ENCODE results near the gene KSR2.
"Not testable (repeated sequence)": the region's sequence is repeated elsewhere in the genome, so short reads cannot be mapped to it uniquely, and the experiment has no call there.

The KSR2 gene

DNA sequence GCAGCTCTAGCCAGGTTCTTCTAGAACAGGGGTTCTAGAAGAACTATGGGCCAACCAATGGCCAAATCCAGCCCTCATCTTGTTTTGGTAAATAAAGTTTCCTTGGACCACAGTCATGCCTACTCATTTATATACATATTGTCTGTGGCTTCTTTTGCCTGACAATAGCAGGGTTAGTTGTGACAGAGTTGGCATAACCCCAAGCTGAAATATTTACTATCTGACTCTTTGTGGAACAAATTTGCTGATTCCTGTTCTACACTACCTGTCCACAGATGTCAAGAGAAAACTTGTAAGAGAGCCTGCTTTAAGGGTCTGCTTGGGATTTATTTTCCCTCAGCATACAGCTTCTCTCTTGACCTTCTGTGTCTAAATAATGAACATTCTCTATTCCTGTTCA, 289.0 kb downstream of the KSR2 start:
- no peak for DNase-seq

DNA sequence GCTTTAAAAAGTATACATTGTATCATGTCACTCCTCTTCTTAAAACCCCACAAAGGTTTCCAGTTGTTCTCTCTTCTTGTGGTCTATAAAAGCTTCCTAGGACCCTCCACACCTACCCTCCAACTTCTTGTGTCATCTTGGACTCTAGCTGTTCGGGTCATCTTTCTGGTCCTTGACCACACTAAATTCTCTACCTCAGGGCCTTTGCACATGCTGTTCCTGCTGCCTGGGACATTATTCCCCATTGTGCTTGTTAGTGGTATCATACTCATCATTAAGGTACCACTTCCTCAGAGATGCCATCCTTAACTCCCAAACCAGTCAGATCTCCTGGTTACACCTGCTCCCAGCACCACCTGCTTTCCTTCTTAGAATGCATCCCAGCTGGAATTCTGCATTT, 294.0 kb downstream of the KSR2 start:
- DNase-seq = no peak

DNA sequence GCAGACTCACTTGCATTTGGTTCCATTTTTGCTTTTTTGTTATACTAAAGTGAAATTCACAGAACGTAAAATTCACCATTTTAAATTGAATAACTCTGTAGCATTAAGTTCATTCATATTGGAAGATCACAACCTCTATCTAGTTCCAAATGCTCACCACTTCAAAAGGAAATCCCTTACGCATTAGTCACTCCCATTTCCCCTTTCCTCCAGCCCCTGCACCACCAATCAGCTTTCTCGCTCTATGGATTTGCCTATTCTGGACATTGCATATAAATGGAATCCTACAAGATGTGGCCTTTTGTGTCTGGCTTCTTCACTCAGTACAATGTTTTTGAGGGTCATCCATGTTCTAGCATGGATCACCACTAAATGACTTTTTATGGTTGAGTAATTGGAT, 294.5 kb downstream of the KSR2 start:
- DNase-seq = no peak

DNA sequence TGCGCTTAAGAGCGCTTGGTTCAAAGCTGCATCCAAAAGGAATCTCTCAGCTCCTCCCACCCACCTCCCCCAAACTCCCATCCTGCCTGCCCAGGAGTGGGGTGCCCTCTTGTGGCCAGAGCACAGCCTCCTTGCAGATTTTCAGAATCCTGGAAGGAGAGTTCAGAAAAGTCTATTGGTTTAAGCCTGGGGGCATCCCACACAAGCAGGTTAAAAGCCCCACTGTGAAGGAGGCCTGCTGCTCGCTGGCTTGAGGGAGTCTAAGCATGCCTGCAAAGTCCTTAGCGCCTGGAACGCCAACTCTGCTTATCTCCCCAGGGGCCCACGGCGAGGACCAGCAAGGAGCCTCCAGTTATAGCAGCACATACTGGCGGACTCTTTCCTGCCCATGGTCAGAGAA, 297.1 kb downstream of the KSR2 start:
- no peak for DNase-seq

DNA sequence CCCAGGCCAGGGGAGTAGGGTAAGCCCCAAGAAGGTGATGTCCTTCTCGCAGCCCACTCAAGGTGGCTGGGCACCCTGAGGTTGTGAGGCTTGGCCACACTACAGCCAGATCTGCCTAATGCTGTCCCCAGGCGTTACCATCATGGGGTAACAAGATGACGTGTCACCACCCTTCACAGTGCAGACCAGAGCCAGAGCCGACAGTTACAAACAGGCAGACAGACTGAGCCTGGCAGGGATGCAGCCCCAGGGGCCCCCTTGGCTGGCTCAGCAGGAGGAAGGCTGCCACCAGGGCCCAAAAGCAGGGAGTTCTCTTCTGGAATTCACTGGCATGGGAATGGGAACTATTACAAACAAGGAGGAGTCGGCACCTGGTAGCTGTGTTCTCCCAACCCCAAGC, 304.6 kb downstream of the KSR2 start:
- no peak for DNase-seq

DNA sequence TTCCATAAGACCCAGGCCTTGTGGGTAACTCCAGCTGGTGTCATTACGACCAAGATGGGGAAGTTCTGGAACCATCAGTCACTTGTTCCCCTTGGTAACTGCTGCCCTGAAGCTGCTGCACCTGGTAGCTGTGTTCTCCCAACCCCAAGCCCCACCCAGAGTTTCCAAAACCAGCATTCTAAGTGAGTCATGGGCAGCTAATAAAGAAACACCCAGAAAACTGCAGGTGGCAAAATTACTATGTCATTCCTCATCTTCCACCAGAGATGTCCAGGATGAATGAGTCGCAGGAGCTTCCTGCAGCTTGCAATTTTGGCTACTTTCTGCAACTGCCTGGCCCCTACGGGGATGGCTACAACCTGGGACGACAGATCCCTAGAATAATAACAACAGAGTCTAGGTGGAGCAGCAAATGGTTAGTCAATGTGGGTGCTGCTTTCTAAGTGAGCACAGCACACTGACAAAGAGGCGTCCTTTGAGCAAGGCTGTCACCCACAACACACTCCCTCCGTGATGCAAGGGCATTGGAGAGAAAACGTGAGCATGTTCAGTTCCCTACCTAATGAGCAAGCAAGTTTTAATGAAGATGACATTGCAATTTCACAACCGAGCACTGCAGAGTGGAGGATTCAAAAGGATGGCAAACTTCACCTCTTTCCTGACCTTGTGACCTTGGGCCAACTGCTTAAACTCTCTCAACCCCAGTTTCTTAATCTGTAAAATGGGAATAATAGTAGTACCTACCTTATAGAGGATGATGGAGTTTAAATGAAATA, 306.0 kb downstream of the KSR2 start:
- no peak for DNase-seq

DNA sequence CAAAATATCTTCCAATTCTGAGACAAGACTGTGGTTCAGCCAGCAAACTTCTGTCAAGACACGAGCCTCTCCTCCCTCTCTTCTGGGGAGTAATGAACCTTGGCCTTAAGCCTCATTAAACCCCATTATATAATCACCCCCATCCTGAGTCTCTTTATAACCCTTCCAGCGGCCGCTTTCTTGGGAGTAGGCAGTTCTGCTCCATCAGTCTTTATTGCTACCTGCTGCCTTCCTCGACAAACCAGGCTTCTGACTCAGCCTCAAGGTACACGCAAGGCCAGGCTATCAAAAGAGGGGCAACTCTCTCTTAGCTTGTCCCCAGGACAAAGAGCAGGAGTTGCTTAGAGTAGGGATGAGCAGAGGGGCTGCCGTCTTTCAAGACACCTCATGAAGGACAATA, 306.6 kb downstream of the KSR2 start:
- DNase-seq = no peak

DNA sequence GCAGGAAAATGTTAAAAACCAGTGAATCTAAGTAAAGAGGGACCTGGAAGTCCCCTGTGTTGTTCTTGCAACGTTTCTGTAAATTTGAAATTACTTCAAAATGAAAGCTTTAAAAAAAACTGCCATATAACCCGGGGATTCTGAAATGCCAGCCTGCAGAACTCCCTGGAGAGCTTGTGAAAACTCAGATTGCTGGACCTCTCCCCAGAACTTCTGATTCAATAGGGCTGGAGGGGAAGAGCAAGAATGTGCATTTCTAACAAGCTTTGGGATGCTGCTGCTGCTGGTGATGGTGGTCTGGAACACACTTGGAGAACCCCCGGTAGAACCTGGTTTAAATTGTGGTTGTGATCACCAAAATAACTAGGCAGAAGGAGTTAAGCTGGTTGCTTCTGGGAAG, 307.3 kb downstream of the KSR2 start:
- no peak for DNase-seq

DNA sequence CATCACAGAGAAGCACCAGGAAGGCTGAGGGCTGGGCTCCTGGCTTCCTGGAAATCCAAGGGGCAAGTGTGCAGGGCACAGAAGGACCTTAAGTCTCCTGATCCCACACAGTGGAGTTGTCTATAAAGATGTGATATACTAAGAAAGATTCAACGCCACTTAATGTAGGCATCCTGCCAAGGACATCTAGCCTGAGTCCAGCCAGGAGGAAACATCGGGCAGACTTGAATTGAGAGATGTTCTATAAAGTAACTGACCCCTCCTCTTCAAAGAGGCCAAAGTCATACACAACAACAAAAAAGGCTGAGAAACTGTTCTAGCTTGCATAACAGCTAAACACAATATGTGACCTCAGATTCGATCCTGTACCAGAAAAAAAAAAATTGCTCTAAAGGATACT, 307.9 kb downstream of the KSR2 start:
- no peak for DNase-seq

DNA sequence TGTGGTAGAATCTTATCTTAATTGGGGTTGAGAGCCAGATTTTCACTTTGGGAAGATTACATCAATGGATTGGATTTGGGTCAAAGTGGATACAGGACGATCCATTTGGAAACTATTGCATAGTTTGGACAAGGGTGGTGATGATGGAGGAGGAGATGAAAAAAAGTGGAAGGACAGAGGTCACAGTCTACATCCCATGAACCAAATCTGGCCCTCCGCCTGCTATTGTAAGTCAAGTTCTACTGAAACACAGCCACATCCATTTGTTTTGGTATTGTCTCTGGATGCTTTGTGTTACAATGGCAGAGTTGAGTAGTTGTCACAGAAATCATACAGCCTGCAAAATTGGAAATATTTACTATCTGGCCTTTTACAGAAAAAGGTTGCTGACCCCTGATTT, 310.6 kb downstream of the KSR2 start:
- no peak for DNase-seq

DNA sequence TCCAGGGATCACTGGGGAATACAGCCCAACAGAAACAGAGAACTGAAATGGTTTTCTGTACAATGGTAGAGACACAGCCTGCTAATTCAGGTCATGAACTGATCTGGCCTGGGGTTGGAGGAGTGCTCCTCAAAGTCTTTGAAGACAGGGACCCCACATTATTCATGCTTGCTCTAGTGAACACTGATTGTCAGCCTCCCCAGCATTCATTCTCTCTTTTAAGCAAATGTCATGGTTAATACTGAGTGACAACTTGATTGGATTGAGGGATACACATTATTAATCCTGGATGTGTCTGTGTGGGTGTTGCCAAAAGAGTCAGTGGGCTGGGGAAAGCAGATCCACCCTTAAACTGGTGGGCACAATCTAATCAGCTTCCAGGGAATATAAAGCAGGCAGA, 319.0 kb downstream of the KSR2 start:
- no peak for DNase-seq

DNA sequence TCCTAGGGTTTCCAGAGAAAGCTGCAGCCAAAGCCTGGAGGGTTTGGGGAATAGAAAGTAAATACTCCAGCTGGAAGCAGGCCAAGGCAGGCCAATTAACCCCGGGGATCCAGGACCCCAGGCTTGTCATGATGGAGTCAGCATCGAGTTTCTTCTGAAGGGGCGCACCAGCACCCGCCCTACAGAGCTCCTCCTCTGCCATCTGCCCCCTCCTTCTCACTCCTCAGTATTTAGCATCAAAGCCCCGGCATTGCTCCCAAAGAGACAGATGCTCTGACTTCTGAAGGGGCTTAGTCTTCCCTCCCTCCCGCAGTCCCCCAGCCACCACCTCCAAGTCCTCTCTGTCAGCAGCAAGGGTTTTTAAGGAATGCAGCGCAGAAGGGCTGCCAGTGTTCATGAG, 322.3 kb downstream of the KSR2 start:
- no peak for DNase-seq

DNA sequence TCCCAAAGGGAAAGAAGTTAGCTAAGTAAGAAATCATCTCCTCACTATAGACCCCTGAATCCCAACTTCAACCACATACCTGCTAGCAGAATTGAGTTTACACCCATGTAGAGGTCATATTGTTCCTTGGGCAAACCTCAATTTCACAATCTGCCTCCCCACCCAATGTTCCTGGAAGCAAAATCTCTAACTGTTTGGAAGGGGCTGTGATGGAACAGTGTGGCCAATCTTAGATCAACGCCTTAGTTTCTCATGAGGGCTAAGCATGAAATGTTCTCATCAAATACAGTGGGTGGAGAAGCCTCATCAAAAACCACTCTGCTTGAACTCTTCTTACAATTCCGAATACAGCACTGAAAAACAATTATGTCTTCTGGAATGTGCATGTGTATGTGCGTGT, 323.3 kb downstream of the KSR2 start:
- DNase-seq = no peak

DNA sequence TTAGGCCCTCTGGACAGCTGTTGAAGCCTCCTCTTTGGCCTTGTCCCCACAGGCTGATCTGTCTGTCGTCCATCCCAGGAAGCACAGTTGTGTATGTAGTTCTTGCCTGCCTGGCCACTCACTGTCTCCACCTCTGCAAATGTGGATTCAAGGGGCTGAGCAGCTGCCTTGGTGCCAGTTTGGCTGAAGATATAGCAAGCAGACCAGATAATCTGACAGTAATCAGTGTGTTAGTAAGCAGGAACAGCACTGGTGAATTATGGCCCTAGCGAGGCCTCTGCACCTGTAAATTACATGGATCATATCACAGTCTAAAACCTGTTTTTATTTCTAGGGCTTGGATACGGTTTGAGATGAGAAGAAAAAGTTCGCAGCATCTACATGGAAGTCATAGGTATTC, 324.8 kb downstream of the KSR2 start:
- no peak for DNase-seq

DNA sequence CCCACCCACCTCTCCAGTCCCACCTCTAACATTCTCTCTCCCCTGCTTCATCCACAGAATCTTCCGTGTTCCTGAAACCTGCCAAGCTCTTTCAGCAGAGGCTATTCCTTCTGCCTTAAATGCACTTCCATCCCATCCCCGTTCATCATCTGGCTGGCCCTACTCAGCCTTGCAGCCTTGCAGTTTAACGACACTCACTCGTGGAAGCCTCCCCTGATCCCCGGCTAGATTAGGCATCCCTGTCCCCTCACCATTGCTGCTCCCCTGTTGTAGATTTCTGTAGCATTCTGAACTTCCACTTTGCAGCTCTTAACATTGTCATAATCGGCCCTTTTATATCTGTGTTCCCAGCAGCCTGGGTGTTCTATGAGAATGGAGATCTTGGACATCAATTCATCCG, 326.9 kb downstream of the KSR2 start:
- no peak for DNase-seq

DNA sequence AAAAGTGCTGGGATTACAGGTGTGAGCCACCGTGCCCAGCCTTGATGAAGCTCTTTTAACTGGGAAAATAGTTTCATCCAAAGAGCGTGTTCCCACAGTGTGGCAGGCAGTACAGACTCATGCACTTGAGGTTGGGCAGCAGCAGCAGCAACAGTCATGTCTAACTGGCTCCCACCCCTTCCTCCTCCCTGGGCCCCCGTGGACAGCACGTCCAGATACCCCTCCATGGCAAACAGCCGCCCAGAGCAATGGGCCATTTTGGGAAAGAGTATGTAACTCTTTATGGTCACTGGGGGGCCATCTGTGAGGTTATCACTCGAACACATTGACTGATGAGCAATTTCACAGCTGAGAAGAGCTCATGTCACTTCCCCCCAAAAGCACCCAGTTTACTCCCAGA, 328.3 kb downstream of the KSR2 start:
- no peak for DNase-seq

DNA sequence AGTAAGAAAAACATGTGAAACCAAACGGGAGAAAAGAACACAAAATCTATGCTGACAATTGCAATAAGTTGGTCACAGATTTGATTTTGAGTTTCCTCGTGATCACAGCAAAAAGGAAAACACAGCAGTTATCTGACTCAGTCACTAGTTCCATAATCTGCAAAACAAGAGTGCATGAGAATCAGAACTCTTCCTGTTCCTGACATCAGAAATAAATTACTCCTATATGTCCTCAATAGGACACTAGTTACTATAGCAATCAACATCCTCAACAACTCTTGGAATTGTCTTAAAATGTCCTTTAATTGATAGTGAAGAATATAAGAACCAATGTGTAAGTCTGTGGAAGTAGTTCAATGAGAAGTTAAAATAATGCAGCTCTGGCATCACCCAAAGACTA, 339.3 kb downstream of the KSR2 start:
- DNase-seq = no peak

DNA sequence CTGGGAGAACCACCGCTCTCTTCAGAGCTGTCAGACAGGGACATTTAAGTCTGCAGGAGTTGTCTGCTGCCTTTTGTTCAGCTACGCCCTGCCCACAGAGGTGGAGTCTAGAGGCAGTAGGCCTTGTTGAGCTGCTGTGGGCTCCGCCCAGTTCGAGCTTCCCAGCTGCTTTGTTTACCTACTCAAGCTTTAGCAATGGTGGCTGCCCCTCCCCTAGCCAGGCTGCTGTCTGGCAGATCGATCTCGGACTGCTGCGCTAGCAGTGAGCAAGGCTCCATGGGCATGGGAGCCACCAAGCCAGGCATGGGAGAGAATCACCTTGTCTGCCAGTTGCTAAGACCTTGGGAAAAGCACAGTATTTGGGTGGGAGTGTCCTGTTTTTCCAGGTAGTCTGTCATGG, 340.1 kb downstream of the KSR2 start:
- not testable (repeated sequence) for DNase-seq

DNA sequence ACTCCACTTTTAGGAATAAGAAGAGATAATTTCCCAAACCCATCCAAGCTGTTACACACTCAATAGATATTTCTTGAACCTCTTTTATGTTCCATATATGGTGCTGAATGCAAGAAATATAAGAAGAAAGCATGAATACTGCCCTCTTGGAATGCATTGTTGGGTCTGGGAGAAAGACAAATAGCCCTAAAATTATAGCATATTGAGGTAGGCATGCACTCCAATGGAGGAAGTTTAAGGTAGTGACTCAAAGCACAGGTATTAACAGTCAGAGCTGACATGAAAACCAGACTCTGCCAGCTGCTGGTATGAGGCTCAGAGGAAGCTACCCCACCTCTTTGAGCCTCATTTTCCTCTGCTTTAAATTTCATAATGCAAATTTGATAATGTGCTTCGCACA, 346.0 kb downstream of the KSR2 start:
- DNase-seq = no peak

DNA sequence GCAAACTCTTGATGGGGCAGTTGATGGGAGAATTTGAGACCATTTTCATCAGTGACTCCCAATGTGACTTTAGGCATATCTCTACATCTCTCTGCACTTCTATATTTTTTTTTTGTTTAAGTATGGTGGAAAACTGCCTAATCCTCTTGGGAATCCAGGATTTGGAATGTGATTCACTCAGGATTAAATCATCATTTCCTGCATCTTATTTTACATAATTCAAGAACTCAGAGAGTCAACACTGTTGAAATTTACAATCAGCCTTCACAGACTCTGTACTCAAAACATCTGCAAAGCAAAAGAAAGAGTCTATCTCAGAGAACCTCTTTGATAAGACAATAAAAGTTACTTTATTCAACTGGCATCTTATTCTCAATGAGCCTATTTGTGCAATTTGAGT, 346.7 kb downstream of the KSR2 start:
- no peak for DNase-seq

DNA sequence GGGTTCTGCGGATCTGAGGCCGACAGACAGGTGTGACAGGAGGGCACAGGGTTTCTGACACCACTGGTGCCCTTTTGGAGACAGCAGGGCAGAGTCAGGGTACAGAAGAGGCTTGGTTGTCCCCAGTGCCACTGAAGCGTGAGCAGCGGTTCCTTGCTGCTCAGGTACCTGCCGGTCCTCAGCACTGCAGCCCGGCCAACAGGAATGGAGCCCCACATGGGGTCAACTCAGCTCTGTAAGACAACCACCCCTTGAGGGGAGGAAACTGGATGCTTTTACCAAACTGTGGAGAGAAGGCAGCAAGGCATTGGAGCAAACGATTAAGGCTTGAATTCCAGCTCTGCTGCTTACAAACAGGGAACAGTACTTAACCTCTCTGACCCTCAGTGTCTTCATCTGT, 361.0 kb downstream of the KSR2 start:
- DNase-seq = no peak

DNA sequence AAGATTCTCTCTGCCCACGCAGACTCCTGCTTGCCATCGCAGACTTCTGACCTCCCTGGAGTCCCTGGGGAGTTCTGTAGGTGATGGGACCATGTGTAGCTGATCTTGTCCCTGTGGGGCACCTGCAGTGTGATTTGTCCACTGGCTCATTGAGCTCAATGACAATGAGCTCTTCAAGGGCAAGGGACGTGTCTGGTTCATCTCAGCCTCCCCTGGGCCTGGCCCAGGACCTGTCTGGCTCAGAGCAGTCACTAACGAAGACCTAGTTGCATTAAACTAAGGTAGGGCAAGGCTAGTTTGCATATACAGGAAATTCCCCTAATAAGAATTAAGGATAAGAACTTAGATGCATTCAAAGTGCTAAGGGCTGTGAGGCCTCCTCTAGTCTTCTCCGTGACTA, 361.8 kb downstream of the KSR2 start:
- DNase-seq = no peak

DNA sequence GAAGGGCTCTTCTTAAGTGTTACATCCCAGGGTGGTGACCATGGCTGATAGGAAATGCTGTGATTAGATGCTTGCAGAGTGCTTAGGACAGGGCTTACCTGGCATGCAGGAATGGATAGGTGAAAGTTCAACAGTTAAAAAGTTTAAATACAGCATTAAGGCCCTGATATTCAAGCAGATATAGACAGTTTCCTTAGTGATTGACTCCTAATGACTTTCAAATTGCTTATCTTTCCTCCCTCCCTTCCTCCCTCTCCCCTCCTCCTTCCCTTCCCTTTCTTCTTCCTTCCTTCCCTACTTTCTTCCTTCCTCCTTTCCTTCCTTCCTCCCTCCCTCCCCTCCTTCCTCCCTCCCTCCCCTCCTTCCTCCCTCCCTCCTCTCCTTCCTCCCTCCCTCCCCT, 362.8 kb downstream of the KSR2 start:
- DNase-seq = no peak

DNA sequence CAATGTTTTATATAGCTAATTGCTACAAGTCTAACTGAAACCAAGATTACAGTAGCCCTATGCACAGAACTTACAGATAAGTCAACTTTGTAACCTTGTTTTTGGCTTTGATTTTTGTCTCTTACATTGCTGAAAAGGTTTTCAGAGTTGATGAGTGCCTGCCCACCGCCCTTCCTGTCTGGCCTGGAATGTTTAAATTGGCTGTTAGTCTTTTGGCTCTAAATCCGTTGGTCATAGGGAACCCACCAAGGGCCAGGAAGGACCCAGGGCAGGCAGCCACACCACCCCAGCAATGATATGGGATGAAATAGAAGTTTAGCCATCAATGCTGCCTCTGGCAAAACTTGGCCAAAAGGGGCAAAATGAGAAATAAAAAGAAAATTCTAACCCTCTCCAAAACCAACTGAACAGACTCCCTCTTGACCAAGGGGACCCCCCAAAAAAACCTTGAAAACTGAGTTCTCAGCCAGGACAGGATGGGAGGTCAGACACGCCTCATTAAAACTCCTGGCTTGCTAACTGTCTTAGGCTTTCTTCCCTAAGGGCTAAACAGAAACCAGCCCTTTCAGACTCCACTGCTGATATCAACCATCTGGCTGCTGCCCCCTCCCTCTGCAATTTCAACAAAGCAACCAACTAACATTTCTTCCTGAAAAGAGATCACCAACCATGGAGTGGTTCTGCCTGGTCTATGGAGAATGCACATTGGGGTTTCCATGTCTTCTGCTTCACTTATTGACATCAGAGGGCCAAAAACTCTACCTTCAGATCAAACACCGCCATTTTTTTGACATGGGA, 365.3 kb downstream of the KSR2 start:
- no peak for DNase-seq

DNA sequence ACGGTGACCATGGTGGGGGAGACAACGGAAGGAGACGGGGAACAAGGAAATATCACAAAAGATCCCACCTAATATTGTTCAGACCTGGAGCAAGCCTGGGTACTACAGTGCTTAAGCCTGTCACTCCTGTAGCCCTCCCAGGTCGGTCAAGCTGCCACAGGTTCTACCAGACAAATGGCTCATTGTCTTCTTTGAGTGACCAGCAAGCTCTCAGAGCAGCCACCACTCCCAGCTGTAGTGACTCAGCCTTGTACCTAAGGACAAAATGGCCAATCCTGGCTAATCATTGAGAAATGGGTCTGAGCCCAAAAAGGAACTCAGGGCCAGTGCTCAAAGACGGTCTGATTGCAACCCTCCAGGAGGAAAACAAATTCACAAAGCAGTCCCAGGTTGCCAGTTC, 368.9 kb downstream of the KSR2 start:
- DNase-seq = no peak
